Thymus (tissue), 11 donors: ENCODE measurements around the gene TRAM2. TPM values are rescaled to one million over a fixed set of nuclear protein-coding genes. Genes with fewer than 3 reads are reported as not detected.

ENCODE experiments used
- DNase-seq, 9 donors: peaks; one replicate each; pipeline ENCODE4 v3.0.0-alpha.2; 2013; ENCODE audit warnings: low spot score in 9 of 9, low read depth in 6 of 9, missing footprints in 1 of 9
- H3K27ac ChIP-seq, 2 donors: one replicate each; pipeline ENCODE4 v1.5.1; 2013; ENCODE audit warnings: control low read depth in 1 of 2, low read depth in 1 of 2, low read length in 1 of 2, mild to moderate bottlenecking in 1 of 2, moderate library complexity in 1 of 2
- H3K27me3 ChIP-seq, 2 donors: one replicate each; pipeline ENCODE4 v1.5.1; 2013; ENCODE audit warnings: low read length in 1 of 2; ENCODE audit not compliant: control insufficient read depth in 2 of 2, insufficient read depth in 1 of 2
- H3K36me3 ChIP-seq, 2 donors: one replicate each; pipeline ENCODE4 v1.5.1; 2013; ENCODE audit warnings: low read length in 1 of 2, mild to moderate bottlenecking in 1 of 2, moderate library complexity in 1 of 2; ENCODE audit not compliant: control insufficient read depth in 2 of 2, insufficient read depth in 2 of 2
- H3K4me1 ChIP-seq, 2 donors: one replicate each; pipeline ENCODE4 v1.5.1; 2013; ENCODE audit warnings: low read length in 2 of 2; ENCODE audit not compliant: control insufficient read depth in 2 of 2, insufficient read depth in 2 of 2
- H3K4me3 ChIP-seq, 2 donors: one replicate each; pipeline ENCODE4 v1.5.1; 2013; ENCODE audit warnings: low read length in 2 of 2, control low read depth in 1 of 2, mild to moderate bottlenecking in 1 of 2
- H3K9me3 ChIP-seq, 2 donors: one replicate each; pipeline ENCODE4 v1.5.1; 2013; ENCODE audit warnings: low read length in 1 of 2, mild to moderate bottlenecking in 1 of 2; ENCODE audit not compliant: control insufficient read depth in 2 of 2, insufficient read depth in 1 of 2
- WGBS: extraction: QIAGEN DNeasy Blood & Tissue Kit; methylation state at CpG from one replicate; pipeline ENCODE4 v1.1.7; 2013; 5-methylcytosine and 5-hydroxymethylcytosine counted together
- polyA plus RNA-seq: library from polyadenylated mRNA; stranded (reverse); fragments of 200-250 nt; gene quantifications from one replicate; pipeline ENCODE4 v1.2.3, GENCODE V29; 2013
- total RNA-seq: library from RNA; stranded (reverse); fragments of 120-200 nt; gene quantifications from one replicate; pipeline ENCODE4 v1.2.4, GENCODE V29; 2013
- donor health status: healthy.

Gene TRAM2
- total and polyA plus RNA-seq, 2 donors = 3.1 to 3.4 TPM

GRCh38 chr6:52546192-52546591, 30.7 kb downstream of the TRAM2 start:
- Histone ChIP-seq H3K27me3 (no peaks in the 10 kb centered on the region), H3K36me3 (no peaks in the 10 kb centered on the region), H3K9me3 (no peaks in the 10 kb centered on the region), H3K27ac (no peak overlapping the region), H3K4me3 (no peak overlapping the region), H3K4me1 (peaks cover 0 to 2% of the 10 kb centered on the region in 2 donors)
- no peak for DNase-seq
- WGBS = 98% methylated on average over 1 of the region's 1 CpG

DNA sequence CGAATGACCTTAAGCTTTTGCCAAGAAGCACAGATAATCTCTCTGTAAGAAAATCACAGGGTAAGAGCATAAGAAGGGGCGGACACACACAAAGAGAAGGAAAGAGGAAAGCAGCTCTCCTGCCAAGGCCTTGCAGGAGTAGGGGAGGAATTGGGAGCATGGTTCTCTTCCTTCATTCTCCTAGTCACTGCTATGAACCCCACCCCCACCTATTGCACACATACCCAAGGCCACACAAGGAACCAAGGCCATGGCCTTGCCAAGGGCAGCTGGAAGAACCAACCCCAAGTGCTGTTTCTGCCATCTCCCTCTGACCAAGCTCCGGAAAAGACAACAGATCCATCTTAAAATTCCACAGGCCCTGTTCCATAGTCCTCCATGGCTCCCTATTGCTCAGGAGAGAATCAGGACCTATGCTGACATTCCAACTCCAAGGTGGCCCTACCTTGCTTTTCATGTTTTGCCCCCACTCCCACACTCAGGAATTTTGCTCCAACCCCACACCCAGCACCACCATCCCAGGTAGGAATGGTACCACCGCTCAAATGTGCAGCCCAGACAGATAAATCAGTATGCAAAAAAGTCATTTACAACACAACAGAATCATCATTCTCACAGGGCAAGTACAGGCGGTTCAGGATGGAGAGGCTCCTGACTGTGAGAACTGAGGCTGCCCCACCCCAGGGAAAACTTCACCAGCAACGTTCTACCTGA, 31.3 kb downstream of the TRAM2 start:
- WGBS = 94% methylated on average over 6 of the region's 6 CpGs
- H3K4me1 ChIP-seq = no peaks in the 10 kb centered on the region
- no peak overlapping the region for H3K27ac ChIP-seq
- H3K4me3 ChIP-seq = no peak overlapping the region
- DNase-seq = no peak
- no peaks in the 10 kb centered on the region for H3K27me3 ChIP-seq
- no peaks in the 10 kb centered on the region for H3K36me3 ChIP-seq
- H3K9me3 ChIP-seq = no peaks in the 10 kb centered on the region

- H3K9me3 ChIP-seq = no peaks in the 10 kb centered on the region
- 95% methylated on average over 9 of the region's 9 CpGs for WGBS
- no peak overlapping the region for H3K4me3 ChIP-seq
- DNase-seq = no peak
- no peaks in the 10 kb centered on the region for H3K4me1 ChIP-seq
- H3K27me3 ChIP-seq = no peaks in the 10 kb centered on the region
- H3K27ac ChIP-seq = no peak overlapping the region
- no peaks in the 10 kb centered on the region for H3K36me3 ChIP-seq
These were observed 32.1 kb downstream of the TRAM2 start for GRCh38 chr6:52544602-52545405.

- Histone ChIP-seq H3K4me1 (no peaks in the 10 kb centered on the region), H3K36me3 (no peaks in the 10 kb centered on the region), H3K27me3 (no peaks in the 10 kb centered on the region), H3K4me3 (no peak overlapping the region), H3K27ac (no peak overlapping the region), H3K9me3 (no peaks in the 10 kb centered on the region)
- DNase-seq = no peak
- WGBS = 96% methylated on average over 10 of the region's 10 CpGs
These were observed 32.9 kb downstream of the TRAM2 start for GRCh38 chr6:52543729-52544601.

- Histone ChIP-seq H3K9me3 (no peaks in the 10 kb centered on the region), H3K36me3 (no peaks in the 10 kb centered on the region), H3K4me3 (no peak overlapping the region), H3K27ac (no peak overlapping the region), H3K27me3 (no peaks in the 10 kb centered on the region), H3K4me1 (peaks cover 0 to 2% of the 10 kb centered on the region in 2 donors)
- 98% methylated on average over 1 of the region's 1 CpG for whole genome bisulfite sequencing
- no peak for DNase-seq
These were observed 33.6 kb downstream of the TRAM2 start for GRCh38 chr6:52543262-52543661.

- Histone ChIP-seq H3K9me3 (no peaks in the 10 kb centered on the region), H3K4me1 (peaks cover 17 to 21% of the 10 kb centered on the region in 2 donors), H3K27me3 (no peaks in the 10 kb centered on the region), H3K4me3 (no peak overlapping the region), H3K36me3 (no peaks in the 10 kb centered on the region), H3K27ac (no peak overlapping the region)
- WGBS = over 99% methylated on average over 6 of the region's 6 CpGs
- DNase-seq = no peak
These were observed 35.7 kb downstream of the TRAM2 start for GRCh38 chr6:52541135-52541534.

DNA sequence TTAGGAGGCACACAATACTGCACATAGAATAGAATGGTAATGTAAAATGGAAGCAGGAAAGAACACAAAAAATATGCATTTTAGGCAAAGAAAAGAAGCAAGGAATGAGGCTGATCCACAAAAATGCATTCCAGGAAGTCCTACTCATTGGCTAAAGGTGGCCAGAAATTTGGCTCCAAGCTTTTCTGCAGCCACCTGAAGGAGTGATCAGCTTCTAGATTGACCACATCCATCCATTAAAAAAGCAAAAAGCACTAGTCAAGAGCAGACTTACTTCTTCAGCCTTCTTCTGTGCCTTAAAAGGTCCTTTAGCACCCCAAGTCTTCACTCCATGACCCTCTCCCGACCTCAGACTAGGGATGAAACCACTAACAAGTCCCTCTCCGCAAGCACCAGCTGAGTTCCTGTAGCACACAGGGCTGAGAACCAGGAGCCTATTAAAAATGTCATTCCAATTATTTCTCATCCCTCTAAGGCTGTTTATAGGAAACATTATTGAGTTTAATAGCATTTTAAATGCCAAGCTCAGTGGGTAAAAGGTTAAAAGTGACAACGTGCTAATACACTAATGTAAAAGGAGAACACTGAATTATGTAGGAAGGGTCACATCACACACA, 36.5 kb downstream of the TRAM2 start:
- Histone ChIP-seq H3K4me1 (peaks cover 24 to 29% of the 10 kb centered on the region in 2 donors), H3K4me3 (no peak overlapping the region), H3K9me3 (no peaks in the 10 kb centered on the region), H3K27ac (no peak overlapping the region), H3K36me3 (no peaks in the 10 kb centered on the region), H3K27me3 (no peaks in the 10 kb centered on the region)
- 97% methylated on average over 3 of the region's 3 CpGs for WGBS
- no peak for DNase-seq

DNA sequence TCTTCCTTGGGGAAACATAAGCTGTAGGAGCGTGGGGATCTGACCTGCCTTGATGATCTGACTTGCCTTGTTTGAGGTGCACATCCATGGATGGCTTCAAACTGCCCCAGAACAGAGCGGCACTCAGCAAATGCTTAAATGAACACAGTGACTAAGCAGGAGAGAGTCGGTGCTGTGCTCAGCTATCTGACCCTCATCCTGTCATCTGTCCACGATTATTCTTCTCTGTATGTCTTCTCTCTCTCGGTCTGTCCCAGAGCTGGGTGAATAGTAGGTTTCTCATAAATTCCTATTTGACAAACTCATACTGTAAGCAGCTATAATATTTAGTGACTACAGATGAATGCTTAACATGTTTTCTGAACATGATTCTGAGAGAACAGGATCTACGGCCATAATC, 37.3 kb downstream of the TRAM2 start:
- no peaks in the 10 kb centered on the region for H3K27me3 ChIP-seq
- H3K4me1 ChIP-seq = peaks cover 31 to 36% of the 10 kb centered on the region in 2 donors
- H3K27ac ChIP-seq = no peak overlapping the region
- 88% methylated on average over 6 of the region's 6 CpGs for WGBS
- no peaks in the 10 kb centered on the region for H3K36me3 ChIP-seq
- H3K9me3 ChIP-seq = no peaks in the 10 kb centered on the region
- no peak overlapping the region for H3K4me3 ChIP-seq
- DNase-seq = no peak
